Karpas-422 (cell line): Measurements from ENCODE around the gene UGT3A2. TPM values are rescaled to one million over a fixed set of nuclear protein-coding genes. Genes with fewer than 3 reads are reported as not detected.

Source experiments
- DNase-seq: peaks from one replicate; pipeline ENCODE4 v3.0.0-alpha.2; 2015
- H2AFZ ChIP-seq: fragments of 200-600 bp; sonication (generic); 2 replicates; pipeline ENCODE4 v1.6.1; 2014; ENCODE audit warnings: antibody characterized with exemption, low read length, mixed read lengths
- H3K27ac ChIP-seq: fragments of 200-600 bp; sonication (generic); 2 replicates; pipeline ENCODE4 v1.5.1; 2014; ENCODE audit warnings: mild to moderate bottlenecking, low read length, moderate library complexity
- H3K27me3 ChIP-seq: fragments of 200-600 bp; sonication (generic); 2 replicates; pipeline ENCODE4 v1.6.1; 2014; ENCODE audit warnings: low read length, mixed read lengths
- H3K36me3 ChIP-seq: fragments of 200-600 bp; sonication (generic); 2 replicates; pipeline ENCODE4 v1.6.1; 2014; ENCODE audit warnings: low read length, mixed read lengths; ENCODE audit not compliant: insufficient read depth
- H3K4me1 ChIP-seq: fragments of 200-600 bp; sonication (generic); 2 replicates; pipeline ENCODE4 v1.6.1; 2014; ENCODE audit warnings: mild to moderate bottlenecking, low read length, mixed read lengths
- H3K4me2 ChIP-seq: fragments of 200-600 bp; sonication (generic); 2 replicates; pipeline ENCODE4 v1.6.1; 2014; ENCODE audit warnings: low read length, low read depth, mild to moderate bottlenecking; ENCODE audit not compliant: poor library complexity, severe bottlenecking
- H3K4me3 ChIP-seq: fragments of 200-600 bp; sonication (generic); 2 replicates; pipeline ENCODE4 v1.5.1; 2014; ENCODE audit warnings: mild to moderate bottlenecking, antibody characterized with exemption, low read length, mixed read lengths
- H3K79me2 ChIP-seq: fragments of 200-600 bp; sonication (generic); 2 replicates; pipeline ENCODE4 v1.6.1; 2014; ENCODE audit warnings: mild to moderate bottlenecking, low read length, mixed read lengths
- H3K9ac ChIP-seq: fragments of 200-600 bp; sonication (generic); 2 replicates; pipeline ENCODE4 v1.6.0; 2014; ENCODE audit warnings: low read length
- H3K9me2 ChIP-seq: fragments of 200-600 bp; sonication (generic), shearing (Covaris generic); replicated peaks from 2 replicates; pipeline ENCODE4 v1.6.0; 2014; ENCODE audit warnings: mild to moderate bottlenecking, low read length, moderate library complexity; ENCODE audit not compliant: insufficient read depth
- H3K9me3 ChIP-seq: fragments of 300-700, 200-600 bp; sonication (generic); 2 replicates; pipeline ENCODE4 v1.6.1; 2014; ENCODE audit warnings: low read length, mixed read lengths
- H4K20me1 ChIP-seq: fragments of 200-600 bp; sonication (generic); 2 replicates; pipeline ENCODE4 v1.6.1; 2014; ENCODE audit warnings: mild to moderate bottlenecking, antibody characterized with exemption, low read length, low read depth; ENCODE audit not compliant: insufficient read depth
- total RNA-seq: library from RNA; depleted of rRNA; stranded (reverse); fragments of >200 nt; shearing (Covaris generic); gene quantifications from 2 replicates; pipeline ENCODE4 v1.2.3, GENCODE V29; 2014; ENCODE audit warnings: low replicate concordance

The UGT3A2 gene
- total RNA-seq, 1 experiment from 2014 or later: not detected

DNA sequence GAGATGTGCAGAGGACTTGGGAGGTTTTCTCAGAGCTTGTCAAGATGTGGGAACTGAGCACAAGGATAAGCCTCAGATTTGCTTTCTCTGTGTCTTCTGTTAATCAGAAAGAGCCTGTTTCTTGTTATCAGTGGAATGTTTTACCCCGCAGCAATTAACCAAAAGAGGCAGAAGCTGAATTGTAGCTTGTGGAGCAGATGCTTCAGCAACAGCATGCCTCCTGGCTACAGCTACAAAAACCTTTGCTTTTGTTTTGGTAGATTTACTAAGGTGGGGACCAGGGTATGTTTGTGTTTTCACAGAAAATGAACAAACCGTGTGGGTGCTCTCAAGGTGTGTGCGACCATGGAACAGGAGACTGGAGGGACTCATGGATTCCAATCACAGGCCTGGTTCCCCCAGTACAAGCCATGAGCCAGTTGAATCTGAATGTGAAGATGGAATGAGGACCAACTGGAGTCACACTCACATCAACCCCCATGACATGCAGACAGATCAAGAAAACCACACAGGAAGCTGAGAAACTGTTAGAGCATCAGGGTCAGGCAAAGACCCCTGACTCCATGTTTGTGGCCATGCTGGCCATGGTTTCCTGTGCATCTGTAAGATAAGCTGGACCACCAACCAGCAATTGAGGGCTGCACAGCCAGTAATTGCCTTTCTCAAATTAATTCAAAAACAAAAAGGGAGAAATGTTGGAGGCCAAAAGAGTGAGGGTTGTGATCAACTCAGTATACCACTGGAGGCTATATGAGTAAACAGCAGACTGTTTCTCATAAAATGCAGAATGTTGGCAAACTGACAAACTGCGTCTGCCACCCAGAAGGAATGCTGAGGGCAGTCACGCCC is 6.9 kb downstream of the UGT3A2 start:
- no peaks in the 10 kb centered on the region for H3K9me2 ChIP-seq
- H3K27me3 ChIP-seq: no peaks in the 10 kb centered on the region
- peak; percentile 34 for DNase-seq
- H3K79me2 ChIP-seq: no peaks in the 10 kb centered on the region
- no peaks in the 10 kb centered on the region for H3K4me1 ChIP-seq
- no peak overlapping the region for H3K4me2 ChIP-seq
- H2AFZ ChIP-seq: no peak overlapping the region
- H3K9me3 ChIP-seq: no peaks in the 10 kb centered on the region
- H3K36me3 ChIP-seq: no peaks in the 10 kb centered on the region
- no peaks in the 10 kb centered on the region for H4K20me1 ChIP-seq
- no peak overlapping the region for H3K27ac ChIP-seq
- no peak overlapping the region for H3K9ac ChIP-seq
- no peak overlapping the region for H3K4me3 ChIP-seq

- H3K9me3 ChIP-seq: no peaks in the 10 kb centered on the region
- H3K36me3 ChIP-seq: no peaks in the 10 kb centered on the region
- no peaks in the 10 kb centered on the region for H3K9me2 ChIP-seq
- H3K27me3 ChIP-seq: no peaks in the 10 kb centered on the region
- H4K20me1 ChIP-seq: no peaks in the 10 kb centered on the region
- no peak overlapping the region for H3K4me3 ChIP-seq
- no peaks in the 10 kb centered on the region for H3K79me2 ChIP-seq
- H2AFZ ChIP-seq: no peak overlapping the region
- H3K4me2 ChIP-seq: no peak overlapping the region
- no peak for DNase-seq
- no peak overlapping the region for H3K9ac ChIP-seq
- H3K27ac ChIP-seq: no peak overlapping the region
- H3K4me1 ChIP-seq: no peaks in the 10 kb centered on the region
Observed at GRCh38 chr5:36058776-36059175, 7.9 kb downstream of the UGT3A2 start.

DNA sequence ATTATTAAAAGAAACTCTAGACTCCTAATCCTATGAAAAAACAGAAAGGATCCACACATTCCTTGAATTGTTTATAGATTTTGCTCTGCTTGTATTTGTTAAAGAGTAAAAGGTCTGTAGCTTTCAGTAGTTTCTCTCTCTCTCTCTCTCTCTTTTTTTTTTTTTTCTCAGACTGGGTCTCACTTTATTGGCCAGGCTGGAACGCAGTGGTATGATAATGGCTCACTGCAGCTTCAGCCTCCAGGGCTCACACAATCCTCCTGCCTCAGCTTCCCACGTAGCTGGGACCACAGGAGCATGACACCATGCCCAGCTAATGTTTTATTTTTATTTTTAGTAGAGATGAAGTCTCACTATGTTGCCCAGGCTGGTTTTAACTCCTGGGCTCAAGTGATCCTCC is 9.3 kb downstream of the UGT3A2 start:
- no peaks in the 10 kb centered on the region for H3K9me2 ChIP-seq
- no peak for DNase-seq
- H3K79me2 ChIP-seq: no peaks in the 10 kb centered on the region
- no peak overlapping the region for H3K4me2 ChIP-seq
- no peaks in the 10 kb centered on the region for H3K9me3 ChIP-seq
- H2AFZ ChIP-seq: no peak overlapping the region
- no peak overlapping the region for H3K4me3 ChIP-seq
- no peak overlapping the region for H3K9ac ChIP-seq
- no peaks in the 10 kb centered on the region for H4K20me1 ChIP-seq
- H3K4me1 ChIP-seq: no peaks in the 10 kb centered on the region
- H3K36me3 ChIP-seq: no peaks in the 10 kb centered on the region
- no peaks in the 10 kb centered on the region for H3K27me3 ChIP-seq
- H3K27ac ChIP-seq: no peak overlapping the region

GRCh38 chr5:36056422-36056821 is 10.3 kb downstream of the UGT3A2 start:
- no peak overlapping the region for H3K4me2 ChIP-seq
- H3K27me3 ChIP-seq: no peaks in the 10 kb centered on the region

GRCh38 chr5:36055984-36056383 is 10.7 kb downstream of the UGT3A2 start:
- DNase-seq: no peak
- H3K4me2 ChIP-seq: no peak overlapping the region
- H3K9me2 ChIP-seq: no peaks in the 10 kb centered on the region
- H3K27ac ChIP-seq: no peak overlapping the region
- no peaks in the 10 kb centered on the region for H3K4me1 ChIP-seq
- H4K20me1 ChIP-seq: no peaks in the 10 kb centered on the region
- no peaks in the 10 kb centered on the region for H3K36me3 ChIP-seq
- no peaks in the 10 kb centered on the region for H3K9me3 ChIP-seq
- H3K4me3 ChIP-seq: no peak overlapping the region
- no peak overlapping the region for H2AFZ ChIP-seq
- H3K27me3 ChIP-seq: no peaks in the 10 kb centered on the region
- H3K9ac ChIP-seq: no peak overlapping the region
- H3K79me2 ChIP-seq: no peaks in the 10 kb centered on the region

More at GRCh38 chr5:36056422-36056821, 10.3 kb downstream of the UGT3A2 start:
- H3K36me3 ChIP-seq: no peaks in the 10 kb centered on the region
- DNase-seq: no peak
- no peaks in the 10 kb centered on the region for H3K4me1 ChIP-seq
- H3K9me3 ChIP-seq: no peaks in the 10 kb centered on the region
- no peak overlapping the region for H2AFZ ChIP-seq
- no peaks in the 10 kb centered on the region for H4K20me1 ChIP-seq
- no peaks in the 10 kb centered on the region for H3K9me2 ChIP-seq
- no peaks in the 10 kb centered on the region for H3K79me2 ChIP-seq
- H3K27ac ChIP-seq: no peak overlapping the region
- H3K4me3 ChIP-seq: no peak overlapping the region
- no peak overlapping the region for H3K9ac ChIP-seq

DNA sequence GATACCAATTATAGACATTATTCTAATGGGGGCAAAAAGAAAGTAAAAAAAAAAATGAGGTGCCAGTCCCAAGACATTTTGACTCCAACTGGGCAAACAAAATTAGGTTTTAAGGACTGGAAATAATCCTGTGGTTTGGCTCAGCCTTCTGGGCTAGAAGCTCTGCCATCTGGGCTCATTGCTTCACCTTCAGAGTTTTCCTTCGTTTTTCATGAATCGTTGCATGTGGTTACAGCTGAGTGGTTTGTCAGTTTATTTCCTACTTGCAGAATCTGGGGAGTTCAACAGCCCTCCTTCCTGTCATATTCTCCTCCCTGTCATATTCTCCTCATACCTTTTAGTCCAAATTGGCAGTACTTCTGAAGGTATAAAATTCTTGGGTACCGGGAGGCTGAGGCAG is 12.0 kb downstream of the UGT3A2 start:
- H2AFZ ChIP-seq: no peak overlapping the region
- no peaks in the 10 kb centered on the region for H3K4me1 ChIP-seq
- no peaks in the 10 kb centered on the region for H3K79me2 ChIP-seq
- no peaks in the 10 kb centered on the region for H3K9me2 ChIP-seq
- H3K27me3 ChIP-seq: no peaks in the 10 kb centered on the region
- H3K27ac ChIP-seq: no peak overlapping the region
- no peaks in the 10 kb centered on the region for H3K9me3 ChIP-seq
- H3K4me2 ChIP-seq: no peak overlapping the region
- no peak for DNase-seq
- no peaks in the 10 kb centered on the region for H3K36me3 ChIP-seq
- H3K9ac ChIP-seq: no peak overlapping the region
- H4K20me1 ChIP-seq: no peaks in the 10 kb centered on the region
- no peak overlapping the region for H3K4me3 ChIP-seq

DNA sequence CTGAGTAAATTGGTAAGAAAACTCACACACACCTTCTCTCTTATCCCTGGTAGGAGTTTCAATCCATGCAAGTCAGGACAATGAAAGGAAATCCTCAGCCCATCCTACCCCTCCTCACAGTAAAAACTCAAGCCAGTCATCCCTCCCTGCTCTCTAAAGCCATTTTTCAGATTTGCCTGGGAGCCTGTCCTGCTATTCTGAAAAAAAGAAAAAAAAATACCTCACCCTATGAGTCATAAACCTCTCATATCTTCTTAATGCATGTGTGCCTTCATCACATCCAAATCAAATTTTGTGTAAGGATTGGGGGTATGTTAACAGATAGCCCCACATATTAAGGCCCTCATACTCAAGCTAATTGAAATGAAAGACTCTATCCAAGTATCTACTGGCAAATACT is 14.1 kb downstream of the UGT3A2 start:
- Histone ChIP-seq H2AFZ (no peak overlapping the region), H3K4me2 (no peak overlapping the region), H3K4me1 (no peaks in the 10 kb centered on the region), H4K20me1 (no peaks in the 10 kb centered on the region), H3K27ac (no peak overlapping the region), H3K9me2 (no peaks in the 10 kb centered on the region), H3K79me2 (no peaks in the 10 kb centered on the region), H3K9me3 (no peaks in the 10 kb centered on the region), H3K9ac (no peak overlapping the region), H3K4me3 (no peak overlapping the region), H3K36me3 (no peaks in the 10 kb centered on the region), H3K27me3 (no peaks in the 10 kb centered on the region)
- DNase-seq: no peak

GRCh38 chr5:36049949-36050348 is 16.7 kb downstream of the UGT3A2 start:
- Histone ChIP-seq H3K9ac (no peak overlapping the region), H3K9me3 (no peaks in the 10 kb centered on the region), H3K4me1 (no peaks in the 10 kb centered on the region), H3K79me2 (no peaks in the 10 kb centered on the region), H3K4me2 (no peak overlapping the region), H2AFZ (no peak overlapping the region), H3K9me2 (no peaks in the 10 kb centered on the region), H3K36me3 (no peaks in the 10 kb centered on the region), H3K27me3 (no peaks in the 10 kb centered on the region), H4K20me1 (no peaks in the 10 kb centered on the region), H3K27ac (no peak overlapping the region), H3K4me3 (no peak overlapping the region)
- DNase-seq: no peak
